IPS DF 6.9 (cell line): ENCODE results near the gene CHRNB1.

Source experiments
- DNase-seq: peaks from one replicate; pipeline ENCODE4 v3.0.0-alpha.2; 2013; ENCODE audit warnings: low read depth, low spot score
- H3K27ac ChIP-seq: one replicate; pipeline ENCODE4 v1.5.1; 2013; ENCODE audit warnings: low read length, control low read depth
- H3K27me3 ChIP-seq: 2 replicates; pipeline ENCODE4 v1.6.1; 2013; ENCODE audit warnings: mild to moderate bottlenecking, low read length; ENCODE audit not compliant: control insufficient read depth, insufficient read depth
- H3K36me3 ChIP-seq: 2 replicates; pipeline ENCODE4 v1.6.1; 2013; ENCODE audit warnings: low read length; ENCODE audit not compliant: control insufficient read depth, insufficient read depth
- H3K4me1 ChIP-seq: 2 replicates; pipeline ENCODE4 v1.6.1; 2013; ENCODE audit warnings: low read length; ENCODE audit not compliant: control insufficient read depth, insufficient read depth
- H3K4me3 ChIP-seq: 2 replicates; pipeline ENCODE4 v1.5.1; 2013; ENCODE audit warnings: mild to moderate bottlenecking, low read length
- H3K9me3 ChIP-seq: 2 replicates; pipeline ENCODE4 v1.6.1; 2013; ENCODE audit warnings: low read length, inconsistent platforms; ENCODE audit not compliant: control insufficient read depth, insufficient read depth
- WGBS: extraction: QIAGEN DNeasy Blood & Tissue Kit; methylation state at CpG from one replicate; pipeline ENCODE4 v1.1.7; 2013; ENCODE audit warnings: mixed read lengths, missing lambda C conversion rate; ENCODE audit not compliant: insufficient read length, insufficient coverage; 5-methylcytosine and 5-hydroxymethylcytosine counted together

Gene CHRNB1

GRCh38 chr17:7415784-7416183, 29.1 kb upstream of the CHRNB1 start:
- Histone ChIP-seq H3K9me3 (no peaks in the 10 kb centered on the region), H3K27me3 (no peaks in the 10 kb centered on the region), H3K27ac (no peak overlapping the region), H3K4me3 (no peak overlapping the region), H3K4me1 (peaks cover 5% of the 10 kb centered on the region), H3K36me3 (peaks cover 21% of the 10 kb centered on the region)
- DNase-seq = no peak
- WGBS = no CpG with 5 or more reads among the region's 23 CpGs

GRCh38 chr17:7416323-7416722, 28.5 kb upstream of the CHRNB1 start:
- no peaks in the 10 kb centered on the region for H3K9me3 ChIP-seq
- no peak overlapping the region for H3K4me3 ChIP-seq
- H3K27ac ChIP-seq = no peak overlapping the region
- no peaks in the 10 kb centered on the region for H3K27me3 ChIP-seq
- peaks cover 21% of the 10 kb centered on the region for H3K36me3 ChIP-seq
- DNase-seq = no peak
- no CpG with 5 or more reads among the region's 6 CpGs for WGBS
- peaks cover 5% of the 10 kb centered on the region for H3K4me1 ChIP-seq

GRCh38 chr17:7417056-7417655, 27.7 kb upstream of the CHRNB1 start:
- no peak overlapping the region for H3K4me3 ChIP-seq
- DNase-seq = no peak
- peaks cover 21% of the 10 kb centered on the region for H3K36me3 ChIP-seq
- H3K27ac ChIP-seq = no peak overlapping the region
- H3K9me3 ChIP-seq = no peaks in the 10 kb centered on the region
- peaks cover 5% of the 10 kb centered on the region for H3K4me1 ChIP-seq
- H3K27me3 ChIP-seq = no peaks in the 10 kb centered on the region
- no CpG with 5 or more reads among the region's 54 CpGs for WGBS

GRCh38 chr17:7418472-7419152, 26.2 kb upstream of the CHRNB1 start:
- no peak overlapping the region for H3K4me3 ChIP-seq
- WGBS = no CpG with 5 or more reads among the region's 18 CpGs
- H3K36me3 ChIP-seq = peaks cover 21% of the 10 kb centered on the region
- H3K9me3 ChIP-seq = no peaks in the 10 kb centered on the region
- no peak for DNase-seq
- peaks cover 5% of the 10 kb centered on the region for H3K4me1 ChIP-seq
- no peaks in the 10 kb centered on the region for H3K27me3 ChIP-seq
- H3K27ac ChIP-seq = no peak overlapping the region

GRCh38 chr17:7419819-7420610, 24.8 kb upstream of the CHRNB1 start, which contains the start of gene SPEM1:
TSS of gene SPEM1 (plus strand) at chr17:7420324. CDS start at chr17:7420385, 61 bp downstream.
- Histone ChIP-seq H3K4me1 (peaks cover 5% of the 10 kb centered on the region), H3K27ac (no peak within 1 kb of the TSS), H3K27me3 (no peaks in the 10 kb centered on the region), H3K36me3 (peaks cover 18% of the 10 kb centered on the region), H3K4me3 (no peak within 1 kb of the TSS), H3K9me3 (no peaks in the 10 kb centered on the region)
- DNase-seq = no peak
- WGBS = no CpG with 5 or more reads among the region's 17 CpGs

GRCh38 chr17:7421186-7421585, 23.7 kb upstream of the CHRNB1 start:
- DNase-seq = no peak
- Histone ChIP-seq H3K36me3 (peaks cover 11% of the 10 kb centered on the region), H3K9me3 (no peaks in the 10 kb centered on the region), H3K27ac (no peak overlapping the region), H3K4me3 (no peak overlapping the region), H3K27me3 (no peaks in the 10 kb centered on the region), H3K4me1 (peaks cover 5% of the 10 kb centered on the region)
- no CpG with 5 or more reads among the region's 16 CpGs for WGBS

GRCh38 chr17:7423679-7424078, 21.2 kb upstream of the CHRNB1 start:
- no peak for DNase-seq
- Histone ChIP-seq H3K9me3 (no peaks in the 10 kb centered on the region), H3K27me3 (no peaks in the 10 kb centered on the region), H3K36me3 (no peaks in the 10 kb centered on the region), H3K4me1 (peaks cover 4% of the 10 kb centered on the region; the same call in 1 of the 2 replicates), H3K4me3 (no peak overlapping the region), H3K27ac (no peak overlapping the region)
- no CpG with 5 or more reads among the region's 4 CpGs for WGBS

GRCh38 chr17:7425316-7425715, 19.5 kb upstream of the CHRNB1 start, which contains the start of gene SPEM2:
TSS of gene SPEM2 (plus strand) at chr17:7425616. CDS start at chr17:7425689, 73 bp downstream.
- H3K27ac ChIP-seq = no peak within 1 kb of the TSS
- DNase-seq = no peak
- WGBS = no CpG with 5 or more reads among the region's 7 CpGs

GRCh38 chr17:7425756-7426155, 19.1 kb upstream of the CHRNB1 start:
- Histone ChIP-seq H3K9me3 (no peaks in the 10 kb centered on the region), H3K27ac (no peak overlapping the region), H3K4me3 (no peak overlapping the region), H3K36me3 (no peaks in the 10 kb centered on the region), H3K4me1 (no peaks in the 10 kb centered on the region), H3K27me3 (no peaks in the 10 kb centered on the region)
- no peak for DNase-seq
- WGBS = no CpG with 5 or more reads among the region's 8 CpGs

More at GRCh38 chr17:7425316-7425715, 19.5 kb upstream of the CHRNB1 start, which contains the start of gene SPEM2:
- Histone ChIP-seq H3K9me3 (no peaks in the 10 kb centered on the region), H3K4me3 (no peak within 1 kb of the TSS), H3K36me3 (no peaks in the 10 kb centered on the region), H3K27me3 (no peaks in the 10 kb centered on the region), H3K4me1 (no peaks in the 10 kb centered on the region)

- Histone ChIP-seq H3K36me3 (no peaks in the 10 kb centered on the region), H3K9me3 (no peaks in the 10 kb centered on the region), H3K4me3 (no peak overlapping the region), H3K27ac (no peak overlapping the region), H3K27me3 (no peaks in the 10 kb centered on the region), H3K4me1 (no peaks in the 10 kb centered on the region)
- no CpG with 5 or more reads among the region's 33 CpGs for WGBS
- no peak for DNase-seq
Measured at GRCh38 chr17:7426203-7426863, 18.5 kb upstream of the CHRNB1 start.
